D721Med (cell line): Measurements from ENCODE around the gene NUP93.
"Not testable (repeated sequence)": the region's sequence is repeated elsewhere in the genome, so short reads cannot be mapped to it uniquely, and the experiment has no call there.

Source experiments
- DNase-seq: peaks from one replicate; pipeline ENCODE4 v3.0.0; 2011; ENCODE audit warnings: low spot score; ENCODE audit not compliant: insufficient read length
- FAIRE-seq: peaks from 2 replicates; lab custom pipeline; 2011; peaks lifted over from hg19 to GRCh38; lab: Jason Lieb, UNC
- TF ChIP-seq, protein P1 (sequence below): IDR thresholded peaks from 2 replicates; pipeline ENCODE4 v1.5.1; 2012; ENCODE audit warnings: mild to moderate bottlenecking, control low read depth; ENCODE audit not compliant: insufficient read depth; ENCODE audit errors: missing control alignments

Gene NUP93

DNA sequence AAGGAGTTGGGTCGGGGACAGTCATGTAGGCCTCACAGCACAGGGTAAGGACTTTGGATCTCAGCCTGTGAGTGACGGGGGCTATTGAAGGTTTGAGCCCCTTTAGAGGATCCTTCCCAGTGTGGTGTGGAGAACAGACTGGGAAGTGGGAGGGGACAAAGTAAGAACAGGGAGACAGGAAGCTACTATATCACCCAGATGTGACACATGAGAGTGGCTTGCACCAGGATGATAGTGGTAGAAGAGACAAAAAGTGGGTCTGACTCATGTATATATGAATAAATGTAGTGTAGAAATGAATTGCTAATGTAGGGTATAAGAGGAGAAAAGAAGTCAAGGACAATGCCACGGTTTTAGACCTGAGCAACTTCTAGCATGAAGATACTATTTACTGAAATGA, 4.5 kb downstream of the NUP93 start:
- no peak for FAIRE-seq

DNA sequence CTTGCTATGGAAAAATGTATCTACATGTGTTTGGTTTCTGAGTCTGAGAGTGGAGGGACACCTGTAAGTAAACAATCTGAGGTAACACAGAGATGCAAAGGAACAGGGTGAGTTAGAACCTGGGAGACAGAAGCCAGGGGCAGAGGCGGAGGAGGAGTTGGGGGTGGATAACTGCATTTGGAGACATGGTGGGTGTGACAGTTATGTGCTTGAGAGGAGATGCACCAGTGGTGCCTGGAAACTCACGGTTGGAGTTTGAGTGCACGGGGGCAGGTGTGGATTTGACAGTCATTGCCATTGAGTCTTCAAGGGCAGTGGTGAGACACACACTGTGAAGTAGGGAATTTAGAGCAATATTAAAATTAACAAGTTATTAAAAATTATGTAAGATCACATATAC, 6.5 kb downstream of the NUP93 start:
- DNase-seq (no peak), FAIRE-seq (no peak)
- TF ChIP-seq, protein P1, sequence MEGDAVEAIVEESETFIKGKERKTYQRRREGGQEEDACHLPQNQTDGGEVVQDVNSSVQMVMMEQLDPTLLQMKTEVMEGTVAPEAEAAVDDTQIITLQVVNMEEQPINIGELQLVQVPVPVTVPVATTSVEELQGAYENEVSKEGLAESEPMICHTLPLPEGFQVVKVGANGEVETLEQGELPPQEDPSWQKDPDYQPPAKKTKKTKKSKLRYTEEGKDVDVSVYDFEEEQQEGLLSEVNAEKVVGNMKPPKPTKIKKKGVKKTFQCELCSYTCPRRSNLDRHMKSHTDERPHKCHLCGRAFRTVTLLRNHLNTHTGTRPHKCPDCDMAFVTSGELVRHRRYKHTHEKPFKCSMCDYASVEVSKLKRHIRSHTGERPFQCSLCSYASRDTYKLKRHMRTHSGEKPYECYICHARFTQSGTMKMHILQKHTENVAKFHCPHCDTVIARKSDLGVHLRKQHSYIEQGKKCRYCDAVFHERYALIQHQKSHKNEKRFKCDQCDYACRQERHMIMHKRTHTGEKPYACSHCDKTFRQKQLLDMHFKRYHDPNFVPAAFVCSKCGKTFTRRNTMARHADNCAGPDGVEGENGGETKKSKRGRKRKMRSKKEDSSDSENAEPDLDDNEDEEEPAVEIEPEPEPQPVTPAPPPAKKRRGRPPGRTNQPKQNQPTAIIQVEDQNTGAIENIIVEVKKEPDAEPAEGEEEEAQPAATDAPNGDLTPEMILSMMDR = no peak

More for the DNA sequence above, 4.5 kb downstream of the NUP93 start:
- DNase-seq = no peak
- TF ChIP-seq, protein P1 = no peak

DNA sequence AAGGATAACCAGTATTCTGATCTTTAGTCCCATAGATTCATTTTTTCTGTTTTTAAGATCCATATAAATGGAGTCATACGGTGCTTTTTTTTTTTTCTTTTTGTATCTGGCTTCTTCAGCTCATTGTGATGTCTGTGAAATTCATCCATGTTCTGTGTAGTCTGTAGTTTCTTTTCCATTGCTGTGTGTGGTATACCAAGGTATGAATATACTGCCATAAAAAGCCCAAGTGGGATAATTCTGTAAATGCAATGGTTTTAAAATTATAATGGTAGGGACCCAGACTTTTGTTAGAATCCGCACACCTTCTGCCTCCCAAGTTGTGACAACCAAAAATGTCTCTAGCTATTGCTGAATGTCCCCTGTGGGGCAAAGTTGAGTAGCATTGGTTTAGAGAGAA, 7.6 kb downstream of the NUP93 start:
- TF ChIP-seq, protein P1 = no peak
- no peak for FAIRE-seq

DNA sequence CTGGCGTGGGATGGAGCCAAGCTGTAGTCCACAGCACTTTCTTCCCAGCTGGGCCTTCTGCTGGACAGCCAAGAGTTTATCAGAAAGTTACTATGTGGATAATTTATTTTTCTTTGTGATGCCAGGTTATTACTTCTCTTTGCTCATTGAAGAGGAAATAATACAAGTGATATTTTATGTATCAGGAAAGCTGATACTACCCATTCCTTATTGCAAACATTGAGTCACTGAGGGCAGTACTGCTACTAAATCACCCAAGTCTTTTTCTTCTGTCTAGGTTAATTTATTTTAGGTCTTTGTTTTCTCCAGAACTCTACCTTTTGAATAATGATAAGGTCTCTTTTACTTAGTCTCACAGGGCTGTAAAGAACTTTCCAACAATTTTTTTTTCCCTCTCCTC, 8.3 kb downstream of the NUP93 start:
- DNase-seq = no peak
- TF ChIP-seq, protein P1 = no peak
- no peak for FAIRE-seq

More for the DNA sequence above, 7.6 kb downstream of the NUP93 start:
- no peak for DNase-seq

DNA sequence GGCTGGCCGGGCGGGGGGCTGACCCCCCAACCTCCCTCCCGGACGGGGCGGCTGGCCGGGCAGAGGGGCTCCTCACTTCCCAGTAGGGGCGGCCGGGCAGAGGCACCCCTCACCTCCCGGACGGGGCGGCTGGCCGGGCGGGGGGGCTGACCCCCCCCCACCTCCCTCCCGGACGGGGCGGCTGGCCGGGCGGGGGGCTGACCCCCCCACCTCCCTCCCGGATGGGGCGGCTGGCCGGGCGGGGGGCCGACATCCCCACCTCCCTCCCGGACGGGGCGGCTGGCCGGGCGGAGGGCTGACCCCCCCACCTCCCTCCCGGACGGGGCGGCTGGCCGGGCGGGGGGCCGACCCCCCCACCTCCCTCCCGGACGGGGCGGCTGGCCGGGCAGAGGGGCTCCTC, 9.4 kb downstream of the NUP93 start:
- not testable (repeated sequence) for DNase-seq, FAIRE-seq

DNA sequence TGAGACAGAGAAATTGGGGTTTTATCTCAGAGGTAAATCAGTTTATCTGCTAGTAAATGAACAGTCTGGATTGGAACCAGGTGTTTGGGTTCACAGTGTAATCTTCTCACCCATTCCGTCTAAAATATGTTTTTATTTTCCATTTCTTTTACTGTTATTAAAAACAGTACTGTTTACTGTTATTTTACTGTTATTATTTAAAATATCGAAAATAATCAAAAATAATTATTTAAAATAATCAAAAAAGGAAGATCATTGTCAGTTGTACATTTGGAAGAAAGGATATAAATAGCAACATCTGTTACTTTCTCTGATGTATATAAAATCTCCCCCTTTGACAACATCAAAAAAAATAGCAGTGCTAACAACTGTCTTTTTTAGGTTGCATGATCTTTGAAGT, 11.5 kb downstream of the NUP93 start:
- DNase-seq (no peak), FAIRE-seq (no peak)
- TF ChIP-seq, protein P1 = no peak

DNA sequence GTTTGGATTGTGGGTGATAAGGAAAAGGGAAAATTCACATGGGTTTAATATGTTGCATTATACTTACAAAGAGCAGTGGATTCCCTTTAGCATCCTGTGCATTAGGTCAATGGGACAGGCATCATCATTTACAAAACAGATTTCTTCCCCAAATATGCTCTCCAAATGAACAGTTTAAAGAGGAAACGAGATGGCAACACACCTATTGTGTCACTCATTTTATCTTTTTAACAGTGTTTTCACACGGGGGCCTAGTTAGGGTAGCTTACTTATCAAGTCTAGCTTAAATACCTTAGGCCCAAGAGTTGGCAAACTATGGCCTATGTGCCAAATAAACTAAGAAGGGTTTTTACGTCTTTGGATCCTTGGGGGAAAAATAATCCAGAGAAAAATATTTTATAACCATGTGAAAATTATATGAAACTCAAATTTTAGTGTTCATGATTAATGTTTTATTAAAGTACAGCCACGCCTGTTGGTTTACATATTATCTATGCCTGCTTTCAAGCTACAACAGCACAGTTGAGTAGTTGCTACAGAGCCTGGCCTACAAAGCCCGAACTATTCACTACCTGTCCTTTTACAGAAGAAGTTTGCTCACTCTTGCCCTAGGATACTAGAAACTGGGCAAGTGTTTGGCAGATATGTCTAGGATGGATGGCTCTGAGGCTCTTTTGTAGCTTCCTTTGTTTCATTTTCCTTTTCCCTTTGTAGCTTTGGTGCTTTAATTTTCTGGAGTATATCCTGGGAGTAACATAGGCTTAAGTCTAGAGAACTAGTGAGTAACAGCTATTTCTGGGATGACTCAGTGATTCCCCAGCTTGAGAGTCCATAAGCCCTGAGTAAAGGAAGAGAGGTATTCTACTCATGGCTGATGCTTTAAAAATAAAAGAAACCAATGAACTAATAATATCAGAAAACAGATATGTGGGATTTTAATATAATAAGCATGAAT, 12.4 kb downstream of the NUP93 start:
- DNase-seq (no peak), FAIRE-seq (no peak)
- TF ChIP-seq, protein P1 = no peak
